Liver (tissue), 9 donors: ENCODE data around the gene PHOSPHO1. TPM values are rescaled to one million over a fixed set of nuclear protein-coding genes. Genes with fewer than 3 reads are reported as not detected.

Experiments used
- DNase-seq: peaks from one replicate; pipeline ENCODE4 v3.0.0-alpha.2; 2017; ENCODE audit warnings: low spot score
- H3K27ac ChIP-seq, 2 donors: one replicate each; pipeline ENCODE4 v1.7.0; 2013; ENCODE audit warnings: inconsistent platforms in 2 of 2, low read length in 2 of 2, control low read depth in 1 of 2, low read depth in 1 of 2, mild to moderate bottlenecking in 1 of 2
- H3K27me3 ChIP-seq, 4 donors: one replicate each; pipeline versions ENCODE4 v1.6.1 to v1.7.0; 2013; ENCODE audit warnings: low read length in 3 of 4, inconsistent platforms in 1 of 4, mild to moderate bottlenecking in 1 of 4, moderate library complexity in 1 of 4; ENCODE audit not compliant: control insufficient read depth in 4 of 4, insufficient read depth in 4 of 4
- H3K36me3 ChIP-seq, 4 donors: one replicate each; pipeline versions ENCODE4 v1.6.1 to v1.7.0; 2013; ENCODE audit warnings: low read length in 3 of 4, mild to moderate bottlenecking in 3 of 4, low read depth in 1 of 4, moderate library complexity in 1 of 4; ENCODE audit not compliant: control insufficient read depth in 4 of 4, insufficient read depth in 3 of 4
- H3K4me1 ChIP-seq, 4 donors: one replicate each; pipeline versions ENCODE4 v1.6.1 to v1.7.0; 2013; ENCODE audit warnings: low read length in 3 of 4, mild to moderate bottlenecking in 3 of 4, moderate library complexity in 1 of 4; ENCODE audit not compliant: control insufficient read depth in 4 of 4, insufficient read depth in 4 of 4
- H3K4me3 ChIP-seq, 3 donors: one replicate each; pipeline versions ENCODE4 v1.6.1 to v1.7.0; 2013; ENCODE audit warnings: low read length in 3 of 3, control low read depth in 1 of 3, low read depth in 1 of 3, mild to moderate bottlenecking in 1 of 3
- H3K9ac ChIP-seq, 2 donors: one replicate each; pipeline ENCODE4 v1.7.0; 2013; ENCODE audit warnings: low read length in 2 of 2, mild to moderate bottlenecking in 2 of 2, moderate library complexity in 2 of 2, control low read depth in 1 of 2, low read depth in 1 of 2
- H3K9me3 ChIP-seq, 4 donors: one replicate each; pipeline versions ENCODE4 v1.6.1 to v1.7.0; 2013; ENCODE audit warnings: low read length in 3 of 4; ENCODE audit not compliant: control insufficient read depth in 4 of 4
- ATF3 ChIP-seq: IDR thresholded peaks from 2 replicates; pipeline ENCODE4 v1.6.1; 2016; ENCODE audit warnings: antibody characterized with exemption
- CTCF ChIP-seq: fragments of 150-350 bp; IDR thresholded peaks from 2 replicates; pipeline ENCODE4 v1.5.1; 2017; ENCODE audit warnings: improper control_type of control experiment, low read depth, low read length; ENCODE audit not compliant: missing input control
- EGR1 ChIP-seq, 2 donors: IDR thresholded peaks; 2 replicates each; pipeline ENCODE4 v1.6.1; 2016 to 2018; ENCODE audit warnings: antibody characterized with exemption in 2 of 2, low read depth in 2 of 2
- FOXA1 ChIP-seq: IDR thresholded peaks from 2 replicates; pipeline ENCODE4 v1.6.1; 2016; ENCODE audit warnings: antibody characterized with exemption
- FOXA2 ChIP-seq: IDR thresholded peaks from 2 replicates; pipeline ENCODE4 v1.6.1; 2016; ENCODE audit warnings: antibody characterized with exemption
- GABPA ChIP-seq, 2 donors: IDR thresholded peaks in 1 of 2; conservative IDR thresholded peaks in 1 of 2; 2 replicates each; pipeline ENCODE4 v1.6.1; 2016; ENCODE audit warnings: antibody characterized with exemption in 2 of 2, mild to moderate bottlenecking in 1 of 2, moderate library complexity in 1 of 2
- HNF4A ChIP-seq, 2 donors: conservative IDR thresholded peaks; 2 replicates each; pipeline ENCODE4 v1.6.1; 2016; ENCODE audit warnings: antibody characterized with exemption in 2 of 2, mild to moderate bottlenecking in 2 of 2
- HNF4G ChIP-seq: IDR thresholded peaks from 2 replicates; pipeline ENCODE4 v1.6.1; 2016; ENCODE audit warnings: antibody characterized with exemption
- JUND ChIP-seq, 2 donors: IDR thresholded peaks; 2 replicates each; pipeline ENCODE4 v1.6.1; 2016; ENCODE audit warnings: antibody characterized with exemption in 2 of 2
- MAX ChIP-seq: IDR thresholded peaks from 2 replicates; pipeline ENCODE4 v1.6.1; 2016; ENCODE audit warnings: antibody characterized with exemption
- NR2F2 ChIP-seq: IDR thresholded peaks from 2 replicates; pipeline ENCODE4 v1.6.1; 2016; ENCODE audit warnings: antibody characterized with exemption
- RAD21 ChIP-seq, 2 donors: IDR thresholded peaks; 2 replicates each; pipeline ENCODE4 v1.6.1; 2016; ENCODE audit warnings: antibody characterized with exemption in 2 of 2, mild to moderate bottlenecking in 2 of 2
- REST ChIP-seq: IDR thresholded peaks from 2 replicates; pipeline ENCODE4 v1.6.1; 2016; ENCODE audit warnings: antibody characterized with exemption, mild to moderate bottlenecking
- RXRA ChIP-seq, 2 donors: IDR thresholded peaks; 2 replicates each; pipeline ENCODE4 v1.6.1; 2017 to 2018; ENCODE audit warnings: antibody characterized with exemption in 2 of 2, mild to moderate bottlenecking in 1 of 2
- SP1 ChIP-seq: IDR thresholded peaks from 2 replicates; pipeline ENCODE4 v1.6.1; 2018; ENCODE audit warnings: antibody characterized with exemption, mild to moderate bottlenecking
- TAF1 ChIP-seq: conservative IDR thresholded peaks from 2 replicates; pipeline ENCODE4 v1.6.1; 2016; ENCODE audit warnings: antibody characterized with exemption, mild to moderate bottlenecking
- YY1 ChIP-seq: IDR thresholded peaks from 2 replicates; pipeline ENCODE4 v1.6.1; 2016; ENCODE audit warnings: antibody characterized with exemption, mild to moderate bottlenecking
- ZBTB33 ChIP-seq: IDR thresholded peaks from 2 replicates; pipeline ENCODE4 v1.6.1; 2016; ENCODE audit warnings: antibody characterized with exemption
- WGBS: extraction: QIAGEN DNeasy Blood & Tissue Kit; methylation state at CpG from one replicate; pipeline ENCODE4 v1.1.7; 2013; 5-methylcytosine and 5-hydroxymethylcytosine counted together
- polyA plus RNA-seq, 2 donors: library from polyadenylated mRNA; stranded (reverse) in 1 of 2; unstranded in 1 of 2; fragments of 200-250 nt in 1 of 2; fragments of >200 nt in 1 of 2; fragmentation: Nextera tagmentation in 1 of 2; extraction: Ambion mirVana in 1 of 2; gene quantifications; one replicate each; pipeline versions ENCODE4 v1.2.1 to v1.2.3, GENCODE V29; 2013 to 2015
- total RNA-seq, 2 donors: library from RNA; depleted of rRNA; stranded (reverse); fragments of >200 nt; gene quantifications; one replicate each; pipeline ENCODE4 v1.2.3, GENCODE V29; 2014
- donor health status: healthy.
- donor health status: healthy.
- donor health status: healthy.
- donor health status: healthy.
- donor health status: healthy.

Gene PHOSPHO1
- total and polyA plus RNA-seq, 4 donors, result 0.22 to 99.4 (median 0.40) TPM

- Histone ChIP-seq H3K9ac (no peak overlapping the region), H3K4me3 (no peak overlapping the region), H3K4me1 (peaks cover 0 to 13% (median 4%) of the 10 kb centered on the region in 4 donors), H3K9me3 (no peaks in the 10 kb centered on the region), H3K36me3 (no peaks in the 10 kb centered on the region), H3K27me3 (no peaks in the 10 kb centered on the region), H3K27ac (no peak overlapping the region)
- TF ChIP-seq RAD21 (IDR thresholded peaks at IDR 0.05), result no peak
- TF ChIP-seq SP1, result no peak
- no peak for TF ChIP-seq HNF4G
- no peak for TF ChIP-seq JUND (IDR thresholded peaks at IDR 0.05)
- no peak for TF ChIP-seq YY1
- TF ChIP-seq HNF4A (conservative IDR thresholded peaks at IDR 0.05), result no peak
- no peak for TF ChIP-seq FOXA1
- TF ChIP-seq NR2F2, result no peak
- TF ChIP-seq CTCF, result no peak
- no peak for TF ChIP-seq TAF1
- no peak for TF ChIP-seq RXRA (IDR thresholded peaks at IDR 0.05)
- TF ChIP-seq EGR1 (IDR thresholded peaks at IDR 0.05; ENCODE audit: low read depth in 2 of 2), result no peak
- TF ChIP-seq MAX, result no peak
- no peak for TF ChIP-seq GABPA (IDR thresholded peaks at IDR 0.05 in 1 of 2, conservative IDR thresholded peaks at IDR 0.05 in 1 of 2)
- TF ChIP-seq ZBTB33, result no peak
- DNase-seq, result no peak
- 58% methylated on average over 5 of the region's 5 CpGs for WGBS
These were observed 33.1 kb downstream of the PHOSPHO1 start for GRCh38 chr17:49197346-49197998.

- H3K36me3 ChIP-seq, result no peaks in the 10 kb centered on the region
- peaks cover 0 to 14% (median 4%) of the 10 kb centered on the region in 4 donors for H3K4me1 ChIP-seq
- H3K9me3 ChIP-seq, result no peaks in the 10 kb centered on the region
- 87% methylated on average over 3 of the region's 3 CpGs for WGBS
- H3K9ac ChIP-seq, result no peak overlapping the region
- H3K27me3 ChIP-seq, result no peaks in the 10 kb centered on the region
- no peak for DNase-seq
- no peak for TF ChIP-seq MAX
- no peak for TF ChIP-seq GABPA (IDR thresholded peaks at IDR 0.05 in 1 of 2, conservative IDR thresholded peaks at IDR 0.05 in 1 of 2)
- TF ChIP-seq REST, result no peak
- TF ChIP-seq NR2F2, result no peak
- TF ChIP-seq HNF4A (conservative IDR thresholded peaks at IDR 0.05), result no peak
- TF ChIP-seq CTCF, result no peak
- no peak for TF ChIP-seq RAD21 (IDR thresholded peaks at IDR 0.05)
- no peak for TF ChIP-seq ATF3
- no peak for TF ChIP-seq EGR1 (IDR thresholded peaks at IDR 0.05; ENCODE audit: low read depth in 2 of 2)
- TF ChIP-seq RXRA (IDR thresholded peaks at IDR 0.05), result no peak
- no peak for TF ChIP-seq JUND (IDR thresholded peaks at IDR 0.05)
- TF ChIP-seq TAF1, result no peak
- no peak for TF ChIP-seq YY1
- TF ChIP-seq HNF4G, result no peak
- TF ChIP-seq SP1, result no peak
- no peak for TF ChIP-seq FOXA2
- no peak for TF ChIP-seq ZBTB33
- TF ChIP-seq FOXA1, result no peak
- H3K4me3 ChIP-seq, result no peak overlapping the region
- H3K27ac ChIP-seq, result no peak overlapping the region
These were observed 34.1 kb downstream of the PHOSPHO1 start for GRCh38 chr17:49196520-49196919.
